ENCODE measurements around the gene IDS. TPM values are rescaled to one million over a fixed set of nuclear protein-coding genes. Genes with fewer than 3 reads are reported as not detected.

The IDS gene
- total RNA-seq, 2 donors from 2014 or later, result 204 to 210 TPM

- Histone ChIP-seq H3K36me3 (no peaks in the 10 kb centered on the region), H3K27me3 (replicated peaks; ENCODE audit: insufficient read depth) (no peaks in the 10 kb centered on the region), H3K4me3 (peak overlapping the region; percentile 31), H3K27ac (no peak overlapping the region), H3K4me1 (ENCODE audit: control insufficient read depth in 1 of 2, low read depth in 2 of 2) (no peaks in the 10 kb centered on the region), H3K9me3 (no peaks in the 10 kb centered on the region)
- DNase-seq (ENCODE audit: low spot score), result no peak
- TF ChIP-seq, protein P1, sequence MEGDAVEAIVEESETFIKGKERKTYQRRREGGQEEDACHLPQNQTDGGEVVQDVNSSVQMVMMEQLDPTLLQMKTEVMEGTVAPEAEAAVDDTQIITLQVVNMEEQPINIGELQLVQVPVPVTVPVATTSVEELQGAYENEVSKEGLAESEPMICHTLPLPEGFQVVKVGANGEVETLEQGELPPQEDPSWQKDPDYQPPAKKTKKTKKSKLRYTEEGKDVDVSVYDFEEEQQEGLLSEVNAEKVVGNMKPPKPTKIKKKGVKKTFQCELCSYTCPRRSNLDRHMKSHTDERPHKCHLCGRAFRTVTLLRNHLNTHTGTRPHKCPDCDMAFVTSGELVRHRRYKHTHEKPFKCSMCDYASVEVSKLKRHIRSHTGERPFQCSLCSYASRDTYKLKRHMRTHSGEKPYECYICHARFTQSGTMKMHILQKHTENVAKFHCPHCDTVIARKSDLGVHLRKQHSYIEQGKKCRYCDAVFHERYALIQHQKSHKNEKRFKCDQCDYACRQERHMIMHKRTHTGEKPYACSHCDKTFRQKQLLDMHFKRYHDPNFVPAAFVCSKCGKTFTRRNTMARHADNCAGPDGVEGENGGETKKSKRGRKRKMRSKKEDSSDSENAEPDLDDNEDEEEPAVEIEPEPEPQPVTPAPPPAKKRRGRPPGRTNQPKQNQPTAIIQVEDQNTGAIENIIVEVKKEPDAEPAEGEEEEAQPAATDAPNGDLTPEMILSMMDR (IDR thresholded peaks at IDR 0.05), result no peak
- ATAC-seq (ENCODE audit: insufficient number of reproducible peaks, low FRiP score, low read depth), result no peak
Observed at GRCh38 chrX:149471397-149471796, 33.7 kb downstream of the IDS start.

- TF ChIP-seq, protein P1 (IDR thresholded peaks at IDR 0.05), result peak; percentile 80
- Histone ChIP-seq H3K27ac (no peak overlapping the region), H3K36me3 (no peaks in the 10 kb centered on the region), H3K27me3 (replicated peaks; ENCODE audit: insufficient read depth) (no peaks in the 10 kb centered on the region), H3K4me3 (peak overlapping the region; percentile 31), H3K9me3 (no peaks in the 10 kb centered on the region), H3K4me1 (ENCODE audit: control insufficient read depth in 1 of 2, low read depth in 2 of 2) (no peaks in the 10 kb centered on the region)
- ATAC-seq (ENCODE audit: insufficient number of reproducible peaks, low FRiP score, low read depth) (peak; percentile 88), DNase-seq (ENCODE audit: low spot score) (peak; percentile 9)
Observed at GRCh38 chrX:149470955-149471354, 34.2 kb downstream of the IDS start.

- Histone ChIP-seq H3K27ac (no peak overlapping the region), H3K4me3 (no peak overlapping the region), H3K9me3 (no peaks in the 10 kb centered on the region), H3K36me3 (no peaks in the 10 kb centered on the region), H3K27me3 (replicated peaks; ENCODE audit: insufficient read depth) (no peaks in the 10 kb centered on the region), H3K4me1 (ENCODE audit: control insufficient read depth in 1 of 2, low read depth in 2 of 2) (no peaks in the 10 kb centered on the region)
- no peak for DNase-seq (ENCODE audit: low spot score)
- ATAC-seq (ENCODE audit: insufficient number of reproducible peaks, low FRiP score, low read depth), result no peak
- TF ChIP-seq, protein P1 (IDR thresholded peaks at IDR 0.05), result no peak
Observed at GRCh38 chrX:149469406-149469805, 35.7 kb downstream of the IDS start.

DNA sequence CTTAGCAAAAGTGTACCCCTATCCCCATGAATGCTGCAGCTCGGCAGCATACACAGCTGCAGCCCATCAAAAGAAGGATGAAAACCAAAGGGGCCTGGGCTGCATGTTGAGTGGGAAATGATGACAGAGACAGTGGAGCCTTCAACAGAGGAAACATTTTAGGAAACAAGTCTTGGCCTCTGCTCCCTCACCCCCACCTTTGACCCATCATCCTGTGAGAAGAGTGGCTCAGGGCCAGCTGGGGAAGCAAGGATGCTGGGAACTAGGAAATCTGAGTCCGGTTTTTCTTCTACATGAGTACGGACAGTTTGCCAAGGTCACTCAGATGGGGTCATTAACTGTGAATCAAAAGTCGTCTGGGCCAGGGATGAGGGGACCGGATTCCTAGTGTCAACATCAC, 37.2 kb downstream of the IDS start:
- no peaks in the 10 kb centered on the region for H3K9me3 ChIP-seq
- no peak for DNase-seq (ENCODE audit: low spot score)
- H3K27me3 ChIP-seq (replicated peaks; ENCODE audit: insufficient read depth), result no peaks in the 10 kb centered on the region
- no peak for ATAC-seq (ENCODE audit: insufficient number of reproducible peaks, low FRiP score, low read depth)
- H3K27ac ChIP-seq, result no peak overlapping the region
- H3K4me1 ChIP-seq (ENCODE audit: control insufficient read depth in 1 of 2, low read depth in 2 of 2), result no peaks in the 10 kb centered on the region
- H3K4me3 ChIP-seq, result no peak overlapping the region
- TF ChIP-seq, protein P1 (IDR thresholded peaks at IDR 0.05), result no peak
- H3K36me3 ChIP-seq, result no peaks in the 10 kb centered on the region

DNA sequence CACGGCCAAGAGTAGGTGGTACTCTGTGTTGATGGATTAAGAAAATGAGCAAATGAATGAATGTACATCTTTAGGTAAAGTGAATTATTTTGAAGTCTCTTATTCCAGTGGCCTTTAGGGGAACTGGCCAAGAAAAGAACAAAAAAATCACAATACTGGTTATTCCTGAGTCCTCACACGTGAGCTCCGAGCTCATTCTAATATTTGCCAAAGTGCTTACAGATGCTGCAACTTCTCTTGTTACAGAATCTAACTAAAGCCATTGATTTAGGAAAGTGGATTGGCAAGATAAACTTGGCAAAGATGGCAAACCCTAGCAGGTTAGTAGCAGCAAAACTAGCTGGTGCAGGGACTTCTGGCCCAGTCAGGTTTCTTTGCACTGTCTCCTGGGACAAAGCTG, 37.6 kb downstream of the IDS start:
- no peaks in the 10 kb centered on the region for H3K9me3 ChIP-seq
- TF ChIP-seq, protein P1 (IDR thresholded peaks at IDR 0.05), result no peak
- H3K27ac ChIP-seq, result no peak overlapping the region
- H3K36me3 ChIP-seq, result no peaks in the 10 kb centered on the region
- DNase-seq (ENCODE audit: low spot score) (no peak), ATAC-seq (ENCODE audit: insufficient number of reproducible peaks, low FRiP score, low read depth) (no peak)
- no peak overlapping the region for H3K4me3 ChIP-seq
- no peaks in the 10 kb centered on the region for H3K27me3 ChIP-seq (replicated peaks; ENCODE audit: insufficient read depth)
- no peaks in the 10 kb centered on the region for H3K4me1 ChIP-seq (ENCODE audit: control insufficient read depth in 1 of 2, low read depth in 2 of 2)

All from thoracic aorta (tissue), 2 donors.